GM06990 (cell line): Measurements from ENCODE around the gene PNPT1.
A peak's percentile ranks its signal among the peaks of the same experiment; 100 is the strongest.
"Not testable (repeated sequence)": the region's sequence is repeated elsewhere in the genome, so short reads cannot be mapped to it uniquely, and the experiment has no call there.

Experiments
- DNase-seq: peaks from one replicate; pipeline ENCODE4 v3.0.0-alpha.2; 2011; ENCODE audit not compliant: insufficient read length; ENCODE audit errors: extremely low read depth
- H3K27me3 ChIP-seq: replicated peaks from 2 replicates; pipeline ENCODE4 v1.6.0; 2011; ENCODE audit warnings: low read length; ENCODE audit not compliant: control insufficient read depth, insufficient read depth
- H3K36me3 ChIP-seq: 2 replicates; pipeline ENCODE4 v1.5.1; 2011; ENCODE audit warnings: low read length; ENCODE audit not compliant: control insufficient read depth, insufficient read depth
- H3K4me3 ChIP-seq: replicated peaks from 2 replicates; pipeline ENCODE4 v1.5.1; 2011; ENCODE audit warnings: low read depth, mild to moderate bottlenecking, control low read depth, low read length
- TF ChIP-seq, protein P1 (sequence below): IDR thresholded peaks from 2 replicates; pipeline ENCODE4 v1.5.1; 2011; ENCODE audit warnings: low read length, control low read depth, mild to moderate bottlenecking, inconsistent platforms; ENCODE audit not compliant: insufficient read depth, poor library complexity, severe bottlenecking

PNPT1 gene

DNA sequence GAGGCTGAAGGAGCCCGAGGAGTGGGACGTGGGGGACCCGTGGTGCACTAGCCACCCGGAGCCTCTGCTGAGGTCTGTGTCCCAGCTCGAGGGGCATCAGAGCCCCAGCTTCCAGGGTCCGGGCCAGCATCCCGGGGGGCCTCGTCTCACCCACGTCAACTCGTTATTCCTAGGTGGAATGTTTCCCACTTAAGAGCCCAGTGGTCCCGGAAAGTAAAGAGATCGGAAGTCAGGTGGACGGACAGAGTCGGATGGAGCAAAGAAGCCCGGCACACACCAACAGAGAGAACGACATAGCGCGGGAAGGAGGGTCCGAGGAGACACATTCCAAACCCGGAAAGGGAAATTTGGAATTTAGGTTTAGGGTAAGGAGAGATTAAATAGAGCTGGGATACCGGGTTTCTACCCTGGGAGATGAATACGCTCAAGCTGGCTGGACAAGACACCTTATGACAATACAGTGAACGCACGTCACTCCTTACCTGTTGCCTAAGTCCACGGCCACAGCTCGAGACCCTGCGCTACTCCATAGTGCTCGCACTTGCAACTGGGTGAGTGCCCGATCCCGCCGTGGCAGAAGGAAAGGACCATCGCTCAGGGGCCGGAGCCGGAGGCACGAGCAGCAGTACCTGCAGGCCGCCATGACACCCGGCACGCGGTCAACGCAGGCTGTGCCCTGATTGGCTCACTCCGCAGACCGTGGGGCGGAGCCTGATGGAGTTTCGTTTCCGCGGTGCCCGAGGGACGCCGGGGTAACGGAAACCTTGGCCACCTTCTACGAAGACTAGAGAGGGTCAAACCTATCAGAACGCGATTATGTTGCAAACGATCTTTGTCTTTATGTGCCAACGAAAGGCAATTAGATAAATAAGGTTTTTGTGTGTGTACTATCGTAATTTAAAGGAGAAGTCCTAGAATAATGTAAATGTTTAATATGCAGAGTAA, at the start of gene PNPT1:
Gene PNPT1 (minus strand): TSS at position 664 of the 945 bp plus-strand sequence. CDS start 21 bp downstream, at position 643.
- Histone ChIP-seq H3K4me3 (peak within 1 kb of the TSS; percentile 86), H3K27me3 (no peaks in the 10 kb centered on the region), H3K36me3 (no peaks in the 10 kb centered on the region)
- TF ChIP-seq, protein P1, sequence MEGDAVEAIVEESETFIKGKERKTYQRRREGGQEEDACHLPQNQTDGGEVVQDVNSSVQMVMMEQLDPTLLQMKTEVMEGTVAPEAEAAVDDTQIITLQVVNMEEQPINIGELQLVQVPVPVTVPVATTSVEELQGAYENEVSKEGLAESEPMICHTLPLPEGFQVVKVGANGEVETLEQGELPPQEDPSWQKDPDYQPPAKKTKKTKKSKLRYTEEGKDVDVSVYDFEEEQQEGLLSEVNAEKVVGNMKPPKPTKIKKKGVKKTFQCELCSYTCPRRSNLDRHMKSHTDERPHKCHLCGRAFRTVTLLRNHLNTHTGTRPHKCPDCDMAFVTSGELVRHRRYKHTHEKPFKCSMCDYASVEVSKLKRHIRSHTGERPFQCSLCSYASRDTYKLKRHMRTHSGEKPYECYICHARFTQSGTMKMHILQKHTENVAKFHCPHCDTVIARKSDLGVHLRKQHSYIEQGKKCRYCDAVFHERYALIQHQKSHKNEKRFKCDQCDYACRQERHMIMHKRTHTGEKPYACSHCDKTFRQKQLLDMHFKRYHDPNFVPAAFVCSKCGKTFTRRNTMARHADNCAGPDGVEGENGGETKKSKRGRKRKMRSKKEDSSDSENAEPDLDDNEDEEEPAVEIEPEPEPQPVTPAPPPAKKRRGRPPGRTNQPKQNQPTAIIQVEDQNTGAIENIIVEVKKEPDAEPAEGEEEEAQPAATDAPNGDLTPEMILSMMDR = no peak
- peak; percentile 96 for DNase-seq

DNA sequence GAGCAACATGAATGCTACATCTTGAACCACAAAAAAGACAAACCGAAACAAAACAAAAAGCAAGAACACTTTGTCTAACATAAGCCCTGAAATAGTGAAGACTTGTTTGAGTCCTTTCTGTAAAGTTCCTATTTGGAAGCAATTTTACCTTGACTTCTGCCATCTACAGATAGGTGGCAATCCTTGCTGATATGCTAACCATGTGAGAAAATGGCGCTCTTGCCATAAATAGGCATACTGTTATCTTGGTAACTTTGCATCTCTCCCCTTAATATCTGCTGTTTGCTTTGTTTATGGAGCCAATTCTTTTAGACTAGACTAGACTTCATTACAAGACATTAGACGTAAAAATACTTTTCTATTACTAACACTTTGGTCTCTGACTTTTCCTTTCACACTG, 49.4 kb upstream of the PNPT1 start:
- DNase-seq = no peak
- H3K27me3 ChIP-seq = no peaks in the 10 kb centered on the region
- TF ChIP-seq, protein P1 = no peak
- H3K4me3 ChIP-seq = no peak overlapping the region
- H3K36me3 ChIP-seq = no peaks in the 10 kb centered on the region

DNA sequence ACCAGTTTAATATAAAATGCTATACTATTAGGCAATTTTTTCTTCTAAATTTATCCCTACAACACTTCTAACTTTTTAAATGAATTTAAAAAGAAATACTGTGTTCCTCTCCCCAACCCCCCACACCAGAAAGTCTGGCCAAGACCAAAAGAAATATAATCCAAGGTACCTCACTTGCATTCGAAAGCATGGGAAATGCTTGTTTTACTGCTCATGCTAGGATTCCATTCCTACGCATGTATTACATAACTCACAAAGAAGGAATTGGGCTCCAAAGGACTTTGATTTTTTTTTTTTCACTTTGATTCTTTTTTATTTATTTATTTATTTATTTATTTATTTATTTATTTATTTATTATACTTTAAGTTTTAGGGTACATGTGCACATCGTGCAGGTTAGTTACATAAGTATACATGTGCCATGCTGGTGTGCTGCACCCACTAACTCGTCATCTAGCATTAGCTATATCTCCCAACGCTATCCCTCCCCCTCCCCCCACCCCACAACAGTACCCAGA, 42.4 kb upstream of the PNPT1 start:
- not testable (repeated sequence) for H3K27me3 ChIP-seq, H3K36me3 ChIP-seq, H3K4me3 ChIP-seq, DNase-seq

DNA sequence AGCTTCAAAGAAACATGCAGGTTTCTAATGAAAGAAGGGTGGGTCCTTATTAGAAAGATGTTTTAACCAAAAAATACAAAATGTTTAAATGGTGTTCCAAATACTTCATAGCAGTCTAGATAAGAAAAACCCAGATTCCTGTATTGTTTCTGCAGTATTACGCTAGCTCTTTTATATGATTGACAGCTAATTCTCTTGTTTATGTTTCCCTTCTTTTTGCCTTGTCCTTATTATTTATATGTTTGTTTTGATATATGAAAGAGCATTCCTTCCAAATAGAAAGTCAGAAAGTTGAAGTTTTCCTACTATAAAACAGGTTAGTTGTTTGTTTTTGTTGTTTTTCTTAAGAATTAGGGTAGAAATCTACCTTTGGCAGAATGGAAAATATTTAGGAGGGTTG, 41.1 kb upstream of the PNPT1 start:
- no peak for DNase-seq
- H3K27me3 ChIP-seq = no peaks in the 10 kb centered on the region
- TF ChIP-seq, protein P1 = no peak
- no peaks in the 10 kb centered on the region for H3K36me3 ChIP-seq
- H3K4me3 ChIP-seq = no peak overlapping the region

DNA sequence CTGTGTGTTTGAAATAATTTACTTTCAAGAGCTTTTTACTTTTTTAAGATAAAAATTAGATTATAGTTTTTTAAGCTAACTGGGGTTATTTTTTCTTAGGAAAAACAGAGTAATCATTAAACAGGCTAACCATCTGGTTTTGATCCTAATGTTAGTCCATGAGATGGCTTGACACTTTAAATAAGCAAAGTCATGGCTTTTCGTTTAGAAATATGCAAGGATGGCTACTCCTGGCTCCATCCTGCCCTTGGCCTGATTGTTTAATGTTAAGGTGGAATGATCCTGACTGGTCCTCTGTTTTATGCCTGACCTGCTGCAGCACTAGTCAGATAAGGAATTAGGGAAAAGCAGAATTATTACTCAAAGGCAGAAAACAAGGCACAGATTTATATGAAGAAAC, 39.7 kb upstream of the PNPT1 start:
- DNase-seq = no peak
- H3K4me3 ChIP-seq = no peak overlapping the region
- no peaks in the 10 kb centered on the region for H3K27me3 ChIP-seq
- no peaks in the 10 kb centered on the region for H3K36me3 ChIP-seq
- TF ChIP-seq, protein P1 = no peak

DNA sequence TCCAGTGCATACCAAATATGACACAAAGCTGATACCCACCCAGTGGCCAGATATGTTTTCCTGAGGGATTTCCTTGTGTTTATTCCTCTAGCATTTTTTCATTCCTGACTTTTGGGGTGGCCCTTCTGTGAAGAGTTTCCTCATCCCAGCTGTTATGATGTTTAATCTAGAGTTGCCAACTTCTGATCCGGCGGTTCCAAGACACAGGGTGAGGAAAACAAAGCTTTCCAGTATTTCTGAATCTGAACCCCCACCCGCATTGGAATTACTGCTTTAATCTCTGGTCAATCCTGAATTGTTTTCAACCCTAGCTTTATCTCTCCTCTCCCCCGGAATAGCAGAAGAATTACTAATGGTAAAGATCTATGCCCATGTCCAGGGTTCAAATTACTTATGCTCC, 39.2 kb upstream of the PNPT1 start:
- H3K36me3 ChIP-seq = no peaks in the 10 kb centered on the region
- TF ChIP-seq, protein P1 = no peak
- no peak for DNase-seq
- H3K4me3 ChIP-seq = no peak overlapping the region
- H3K27me3 ChIP-seq = no peaks in the 10 kb centered on the region
